Liver (tissue), 3 donors: ENCODE measurements around the gene CHCHD4.

Experiments used
- RXRA ChIP-seq, 2 donors: IDR thresholded peaks; 2 replicates each; pipeline ENCODE4 v1.6.1; 2017 to 2018; ENCODE audit warnings: antibody characterized with exemption in 2 of 2, mild to moderate bottlenecking in 1 of 2
- TF ChIP-seq, protein P1 (sequence below): fragments of 150-350 bp; IDR thresholded peaks from 2 replicates; pipeline ENCODE4 v1.5.1; 2017; ENCODE audit warnings: improper control_type of control experiment, low read depth, low read length; ENCODE audit not compliant: missing input control
- TF ChIP-seq, protein P2 (sequence below): IDR thresholded peaks from 2 replicates; pipeline ENCODE4 v1.6.1; 2016; ENCODE audit warnings: antibody characterized with exemption
- donor health status: healthy.
- donor health status: healthy.

DNA sequence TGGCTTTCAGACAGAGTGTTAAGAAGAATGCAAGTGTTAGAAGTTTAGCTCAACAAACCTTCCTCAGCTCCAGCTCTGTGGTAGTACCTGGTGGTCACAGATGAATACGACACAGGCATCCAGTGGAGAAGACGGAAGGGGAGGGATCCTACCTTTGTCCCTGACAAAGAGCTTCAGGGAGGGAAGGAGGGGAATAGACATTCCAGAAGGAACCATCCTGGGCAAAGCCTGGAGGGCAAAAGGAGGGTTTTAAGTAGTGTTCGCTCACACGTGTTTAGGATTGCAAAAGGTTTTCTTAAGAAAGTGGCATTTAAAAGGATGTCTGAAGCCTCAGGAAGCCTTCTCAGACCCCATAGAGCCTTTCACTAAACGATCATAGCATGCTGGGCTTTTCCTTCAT, 2.8 kb downstream of the CHCHD4 start:
- TF ChIP-seq RXRA (IDR thresholded peaks at IDR 0.05), result no peak
- TF ChIP-seq, protein P1, sequence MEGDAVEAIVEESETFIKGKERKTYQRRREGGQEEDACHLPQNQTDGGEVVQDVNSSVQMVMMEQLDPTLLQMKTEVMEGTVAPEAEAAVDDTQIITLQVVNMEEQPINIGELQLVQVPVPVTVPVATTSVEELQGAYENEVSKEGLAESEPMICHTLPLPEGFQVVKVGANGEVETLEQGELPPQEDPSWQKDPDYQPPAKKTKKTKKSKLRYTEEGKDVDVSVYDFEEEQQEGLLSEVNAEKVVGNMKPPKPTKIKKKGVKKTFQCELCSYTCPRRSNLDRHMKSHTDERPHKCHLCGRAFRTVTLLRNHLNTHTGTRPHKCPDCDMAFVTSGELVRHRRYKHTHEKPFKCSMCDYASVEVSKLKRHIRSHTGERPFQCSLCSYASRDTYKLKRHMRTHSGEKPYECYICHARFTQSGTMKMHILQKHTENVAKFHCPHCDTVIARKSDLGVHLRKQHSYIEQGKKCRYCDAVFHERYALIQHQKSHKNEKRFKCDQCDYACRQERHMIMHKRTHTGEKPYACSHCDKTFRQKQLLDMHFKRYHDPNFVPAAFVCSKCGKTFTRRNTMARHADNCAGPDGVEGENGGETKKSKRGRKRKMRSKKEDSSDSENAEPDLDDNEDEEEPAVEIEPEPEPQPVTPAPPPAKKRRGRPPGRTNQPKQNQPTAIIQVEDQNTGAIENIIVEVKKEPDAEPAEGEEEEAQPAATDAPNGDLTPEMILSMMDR, result no peak
- TF ChIP-seq, protein P2, sequence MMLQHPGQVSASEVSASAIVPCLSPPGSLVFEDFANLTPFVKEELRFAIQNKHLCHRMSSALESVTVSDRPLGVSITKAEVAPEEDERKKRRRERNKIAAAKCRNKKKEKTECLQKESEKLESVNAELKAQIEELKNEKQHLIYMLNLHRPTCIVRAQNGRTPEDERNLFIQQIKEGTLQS, result no peak
